ENCODE measurements around the gene BMERB1.
A peak's percentile ranks its signal among the peaks of the same experiment; 100 is the strongest.
"Not testable (repeated sequence)": the region's sequence is repeated elsewhere in the genome, so short reads cannot be mapped to it uniquely, and the experiment has no call there.

BMERB1 gene

DNA sequence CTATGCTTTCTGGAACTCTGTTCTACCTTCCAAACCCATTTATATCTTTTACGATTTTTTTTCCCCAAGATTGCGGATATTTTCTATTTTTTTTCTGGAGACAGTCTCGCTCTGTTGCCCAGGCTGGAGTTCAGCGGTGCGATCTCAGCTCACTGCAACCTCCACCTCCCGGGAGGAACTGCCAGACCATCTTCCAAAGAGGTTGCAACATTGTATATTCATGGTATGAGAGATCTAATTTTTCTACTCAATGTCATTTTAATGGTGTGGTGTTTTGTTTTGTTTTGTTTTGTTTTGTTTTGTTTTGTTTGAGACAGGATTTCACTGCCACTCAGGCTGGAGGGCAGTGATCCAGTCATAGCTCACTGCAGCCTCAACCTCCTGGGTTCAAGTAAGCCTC lies 8.5 kb upstream of the BMERB1 start:
- DNase-seq (ENCODE audit: low read depth), result no peak

DNA sequence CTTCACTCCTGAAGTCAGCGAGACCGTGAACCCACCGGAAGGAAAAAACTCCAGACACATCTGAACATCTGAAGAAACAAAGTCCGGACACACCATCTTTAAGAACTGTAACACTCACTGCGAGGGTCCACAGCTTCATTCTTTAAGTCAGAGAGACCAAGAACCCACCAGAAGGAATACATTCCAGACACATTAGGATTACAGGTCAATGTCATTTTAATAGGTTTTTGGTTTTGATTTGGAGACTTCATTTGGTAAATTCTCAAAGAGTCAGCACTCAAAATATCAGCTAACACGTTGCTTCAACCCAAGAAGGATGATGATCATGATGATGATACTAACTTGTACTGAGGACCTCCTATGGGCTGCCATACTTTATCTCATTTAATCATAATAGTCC lies 7.6 kb upstream of the BMERB1 start:
- no peak for DNase-seq (ENCODE audit: low read depth)

DNA sequence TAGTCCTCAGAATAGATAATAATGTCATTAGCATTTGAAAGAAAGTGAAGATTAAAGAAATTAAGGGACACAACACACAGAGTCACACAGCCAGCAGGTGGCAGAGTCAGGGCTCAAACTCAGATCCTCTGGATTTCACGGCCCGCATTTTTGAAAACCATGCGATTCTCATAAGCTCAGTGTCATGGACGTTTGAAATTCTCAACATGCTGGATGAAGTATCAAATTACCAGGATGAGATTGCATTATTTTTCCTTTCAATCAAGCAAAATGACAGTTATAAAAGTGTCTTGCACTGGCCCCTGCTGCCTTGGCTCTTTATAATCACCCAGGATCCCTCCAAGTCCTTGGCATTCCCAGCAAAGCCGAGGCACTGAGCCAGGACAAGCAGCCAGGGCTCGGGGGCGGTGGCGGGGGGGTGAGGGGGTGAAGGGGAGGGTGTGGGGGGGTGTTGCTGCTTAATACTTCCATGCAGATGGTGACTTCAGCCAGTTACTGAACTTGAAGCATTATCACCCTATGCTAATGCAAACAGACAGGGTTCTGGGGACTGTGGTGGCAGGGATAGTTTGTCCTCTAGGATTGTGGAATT lies 6.6 kb upstream of the BMERB1 start:
- peak; percentile 75 for DNase-seq (ENCODE audit: low read depth)

DNA sequence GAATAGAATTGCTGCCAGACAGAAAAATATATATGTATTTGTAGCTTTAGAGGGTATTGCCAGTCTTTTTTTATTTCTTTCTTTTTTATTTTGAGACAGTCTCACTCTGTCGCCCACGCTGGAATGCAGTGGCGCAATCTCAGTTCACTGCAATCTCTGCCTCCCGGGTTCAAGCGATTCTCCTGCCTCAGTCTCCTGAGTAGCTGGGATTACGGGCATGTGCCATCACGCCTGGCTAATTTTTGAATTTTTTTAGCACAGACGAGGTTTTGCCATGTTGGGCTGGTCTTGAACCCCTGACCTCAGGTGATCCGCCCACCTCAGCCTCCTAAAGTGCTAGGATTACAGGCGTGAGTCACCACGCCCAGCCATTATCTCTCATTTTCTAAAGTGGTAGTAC lies 3.5 kb upstream of the BMERB1 start:
- not testable (repeated sequence) for DNase-seq (ENCODE audit: low read depth)

DNA sequence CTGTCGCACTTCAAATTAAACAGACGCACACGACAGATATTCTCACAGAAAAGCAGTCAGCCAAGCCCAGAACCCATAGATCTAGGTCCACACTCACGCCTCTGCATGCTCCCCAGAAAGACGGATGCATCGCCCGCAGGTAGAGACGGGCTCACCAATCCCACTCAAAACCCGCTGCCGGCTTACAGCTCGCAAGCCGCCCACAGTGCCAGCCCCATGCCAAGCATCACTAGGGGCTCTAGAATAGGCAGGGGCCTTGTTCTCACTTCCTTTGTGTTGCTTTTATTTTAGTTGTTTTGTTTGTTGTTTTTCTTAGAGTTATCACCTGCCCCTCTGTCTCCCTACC lies 336 bp upstream of the BMERB1 start:
- no peak for DNase-seq (ENCODE audit: low read depth)

DNA sequence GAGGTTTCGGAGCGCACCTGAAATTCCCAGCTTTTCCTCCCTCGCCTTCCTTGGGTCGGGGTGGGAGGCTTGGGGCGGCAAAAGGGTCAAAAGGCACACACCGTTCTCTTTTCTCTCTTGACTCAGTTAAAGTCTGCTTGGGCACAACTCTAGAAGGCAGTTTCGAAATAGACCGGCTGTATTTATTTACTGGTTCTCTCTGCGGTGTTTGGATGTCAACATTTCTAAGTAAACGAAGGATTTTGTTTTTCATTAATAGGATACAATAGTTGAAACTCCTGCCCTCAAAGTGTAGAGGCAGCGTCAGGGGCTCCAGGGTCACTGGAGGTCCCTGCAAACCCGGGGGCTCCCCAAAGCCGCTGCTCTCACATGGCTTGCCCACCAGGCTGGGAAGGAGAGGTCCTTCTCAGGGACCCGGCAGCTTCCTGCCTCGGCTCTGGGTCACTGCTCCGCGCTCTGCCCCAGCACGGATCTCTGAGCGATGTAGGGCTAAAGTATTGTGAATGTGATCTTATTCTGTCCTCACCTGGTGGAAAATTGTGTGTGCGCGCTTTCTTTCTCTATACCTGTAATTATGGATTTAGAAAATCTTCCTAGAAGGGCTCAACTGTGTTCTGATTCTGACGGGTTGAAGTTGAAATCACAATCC lies 952 bp downstream of the BMERB1 start:
- no peak for DNase-seq (ENCODE audit: low read depth)

DNA sequence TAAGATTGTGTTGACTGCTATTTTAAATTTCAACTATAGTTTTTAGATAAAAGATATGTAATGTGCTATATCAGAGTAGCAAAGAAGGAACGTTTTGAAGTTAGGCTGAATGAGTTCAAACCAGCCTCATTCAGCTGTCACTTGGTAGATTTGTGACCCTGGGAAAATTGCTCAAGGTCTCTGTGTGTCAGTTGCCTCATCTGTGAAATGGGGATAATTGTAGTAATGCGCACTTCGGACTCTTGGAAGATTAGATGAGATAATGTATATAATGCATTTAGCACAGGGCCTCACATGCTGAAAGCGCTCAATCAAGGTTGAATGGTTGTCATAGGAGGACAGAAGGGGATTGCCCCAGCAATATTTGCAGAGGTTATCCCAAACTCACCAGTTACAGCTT lies 4.7 kb downstream of the BMERB1 start:
- DNase-seq (ENCODE audit: low read depth), result no peak

DNA sequence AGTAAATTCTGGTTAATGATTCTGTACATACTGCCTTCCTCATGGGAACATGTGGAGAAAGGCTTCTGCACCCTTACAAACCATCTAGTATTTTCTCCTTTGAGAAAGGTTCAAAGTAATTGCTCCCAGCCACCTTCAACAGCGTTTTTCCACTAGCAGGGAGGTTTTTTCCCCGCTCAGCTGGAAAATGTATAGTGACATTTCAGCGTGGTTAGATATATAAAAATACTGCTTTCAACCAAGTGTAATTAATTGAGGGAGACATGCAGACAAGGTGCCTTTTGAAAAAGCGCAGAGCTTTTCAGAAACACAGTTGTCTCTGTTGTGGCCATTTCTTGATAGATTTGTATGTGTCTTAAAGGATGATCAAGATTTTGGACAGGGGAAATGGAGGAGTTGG lies 5.1 kb downstream of the BMERB1 start:
- DNase-seq (ENCODE audit: low read depth), result no peak

DNA sequence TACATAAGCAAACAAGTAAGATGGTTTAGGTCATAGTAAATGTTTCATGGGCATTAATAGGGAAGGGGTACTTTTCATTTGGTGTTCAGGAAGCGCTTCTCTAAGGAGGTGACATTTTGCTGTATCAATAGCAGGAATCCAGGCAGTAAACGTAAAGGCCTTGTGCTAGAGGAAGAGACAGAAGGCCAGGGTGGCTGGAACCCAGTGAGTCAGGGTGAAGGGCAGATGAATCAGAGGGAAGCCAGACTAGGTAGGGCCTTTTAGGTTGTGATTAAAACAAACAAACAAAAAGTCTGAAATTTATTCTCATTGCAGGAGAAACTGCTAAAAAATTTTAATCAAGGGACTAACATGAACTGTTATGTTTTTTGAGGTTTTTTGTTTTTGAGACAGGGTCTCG lies 6.5 kb downstream of the BMERB1 start:
- DNase-seq (ENCODE audit: low read depth), result peak; percentile 34

DNA sequence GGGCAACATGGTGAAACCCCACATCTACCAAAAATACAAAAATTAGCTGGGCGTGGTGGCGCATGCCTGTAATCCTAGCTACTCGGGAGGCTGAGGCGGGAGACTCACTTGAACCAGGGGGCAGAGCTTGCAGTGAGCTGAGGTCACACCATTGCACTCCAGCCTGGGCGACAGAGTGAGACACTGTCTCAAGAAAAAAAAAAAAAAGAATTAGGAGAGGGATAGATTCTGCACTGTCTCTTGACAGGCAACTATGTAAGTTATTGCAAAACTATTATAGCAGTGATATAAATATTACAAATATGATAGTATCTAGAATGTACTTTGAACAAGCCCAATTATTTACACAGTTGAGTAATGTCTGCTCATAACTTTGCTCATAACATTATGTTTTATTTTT lies 7.8 kb downstream of the BMERB1 start:
- not testable (repeated sequence) for DNase-seq (ENCODE audit: low read depth)

DNA sequence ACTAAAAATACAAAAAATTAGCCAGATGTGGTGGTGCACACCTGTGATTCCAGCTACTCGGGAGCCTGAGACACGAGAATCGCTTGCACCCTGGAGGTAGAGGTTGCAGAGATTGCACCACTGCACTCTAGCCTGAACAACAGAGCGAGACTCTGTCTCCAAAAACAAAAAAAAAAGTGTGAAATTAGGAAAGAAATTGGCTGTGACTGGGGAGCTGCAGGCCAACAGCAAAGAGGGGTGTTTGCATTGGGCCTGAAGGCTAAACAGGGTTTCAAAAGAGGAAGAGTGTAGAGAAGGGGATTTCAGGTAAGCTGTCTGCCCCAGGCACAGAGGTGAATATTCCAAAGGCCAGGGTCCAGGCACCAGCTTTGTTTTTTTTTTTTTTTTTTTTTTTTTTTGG lies 9.4 kb downstream of the BMERB1 start:
- no peak for DNase-seq (ENCODE audit: low read depth)

DNA sequence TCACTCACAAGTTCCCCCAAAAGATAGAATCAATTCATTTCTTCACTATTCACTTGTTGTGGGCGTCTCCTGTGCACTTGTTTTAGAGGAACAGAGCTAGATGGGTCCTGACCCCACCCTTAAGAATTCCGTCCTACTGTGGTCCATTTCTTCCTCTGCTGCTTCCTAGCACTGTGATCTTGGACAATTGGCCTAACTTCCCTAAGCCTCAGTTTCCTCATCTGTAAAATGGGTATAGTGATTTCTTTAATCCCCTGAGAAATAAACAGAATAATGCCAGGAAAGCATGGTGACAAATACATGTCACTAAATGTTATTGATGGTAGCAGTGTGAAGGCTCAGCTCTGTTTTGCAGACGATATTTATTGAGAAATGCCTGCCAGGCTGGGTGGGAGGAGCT lies 9.9 kb downstream of the BMERB1 start:
- no peak for DNase-seq (ENCODE audit: low read depth)

DNA sequence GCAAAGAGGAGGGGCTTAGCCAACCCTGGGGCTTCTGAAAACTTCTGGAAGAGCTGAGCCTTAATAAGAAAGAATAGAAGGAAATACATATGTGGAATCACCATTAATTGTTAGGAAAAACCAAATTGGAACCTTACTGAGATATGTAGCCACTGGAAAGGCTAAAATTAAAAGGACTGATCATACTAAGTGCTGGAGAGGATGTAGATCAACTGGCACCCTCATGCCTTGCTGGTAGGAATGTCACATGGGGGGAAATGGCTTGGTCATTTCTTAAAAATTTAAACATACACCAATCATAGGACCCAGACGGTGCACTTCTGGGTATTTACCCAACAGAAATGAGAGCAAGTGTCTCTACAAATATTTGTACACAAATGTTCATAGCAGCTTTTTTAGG lies 11.1 kb downstream of the BMERB1 start:
- DNase-seq (ENCODE audit: low read depth), result no peak

DNA sequence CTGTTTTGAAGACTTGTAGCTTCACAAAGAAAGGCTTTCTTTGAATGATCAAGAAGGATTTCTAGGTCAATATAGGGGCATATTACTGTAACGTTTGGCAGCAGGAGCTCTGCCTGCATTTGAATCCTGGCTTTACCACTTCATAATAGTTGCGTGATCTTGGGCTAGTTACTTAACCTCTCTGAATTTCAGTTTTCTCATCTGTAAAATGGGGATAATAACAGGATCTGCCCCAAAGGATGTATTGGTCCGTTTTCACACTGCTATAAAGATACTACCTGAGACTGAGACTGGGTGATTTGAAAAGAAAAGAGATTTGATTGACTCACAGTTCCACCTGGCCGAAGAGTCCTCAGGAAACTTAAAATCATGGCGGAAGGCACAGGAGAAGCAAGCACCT lies 12.5 kb downstream of the BMERB1 start:
- no peak for DNase-seq (ENCODE audit: low read depth)

DNA sequence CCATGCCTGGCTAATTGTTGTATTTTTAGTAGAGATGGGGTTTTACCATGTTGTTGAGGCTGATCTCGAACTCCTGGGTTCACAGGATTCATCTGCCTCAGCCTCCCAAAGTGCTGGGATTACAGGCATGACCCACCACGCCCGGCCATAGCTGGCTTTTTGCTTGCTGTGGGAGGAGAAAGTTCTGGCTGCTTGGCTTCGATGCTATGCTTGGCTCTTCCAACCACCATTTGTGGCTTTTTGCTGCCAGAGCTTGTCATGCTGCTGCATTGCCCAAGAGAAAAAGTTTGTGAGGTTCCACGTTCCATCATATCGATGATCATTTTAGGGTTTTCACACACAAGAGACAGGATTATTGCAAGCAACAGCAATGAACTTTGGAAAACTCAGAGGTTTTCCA lies 16.2 kb downstream of the BMERB1 start:
- DNase-seq (ENCODE audit: low read depth), result no peak

DNA sequence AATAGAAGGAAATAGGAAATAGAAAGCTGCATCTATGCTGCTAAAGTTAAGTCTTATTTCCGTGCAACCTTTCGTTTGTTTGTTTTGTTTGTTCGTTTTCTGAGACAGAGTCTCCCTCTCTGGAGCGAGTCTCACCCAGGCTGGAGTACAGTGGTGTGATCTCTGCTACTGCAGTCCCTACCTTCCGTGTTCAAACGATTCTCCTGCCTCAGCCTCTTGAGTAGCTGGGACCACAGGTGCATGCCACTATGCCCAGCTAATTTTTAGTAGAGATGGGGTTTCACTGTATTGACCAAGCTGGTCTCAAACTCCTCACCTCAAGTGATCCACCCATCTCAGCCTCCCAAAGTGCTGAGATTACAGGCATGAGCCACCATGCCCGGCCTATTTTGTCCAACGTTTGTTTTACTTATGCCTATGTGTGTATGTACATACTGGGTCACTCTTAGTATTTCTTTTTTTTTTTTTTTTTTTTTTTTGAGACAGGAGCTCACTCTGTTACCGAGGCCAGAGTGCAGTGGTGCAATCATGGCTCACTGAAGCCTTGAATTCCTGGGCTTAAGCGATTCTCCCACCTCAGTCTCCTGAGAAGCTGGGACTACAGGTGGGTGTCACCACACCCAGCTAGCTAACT lies 16.8 kb downstream of the BMERB1 start:
- DNase-seq (ENCODE audit: low read depth), result no peak

DNA sequence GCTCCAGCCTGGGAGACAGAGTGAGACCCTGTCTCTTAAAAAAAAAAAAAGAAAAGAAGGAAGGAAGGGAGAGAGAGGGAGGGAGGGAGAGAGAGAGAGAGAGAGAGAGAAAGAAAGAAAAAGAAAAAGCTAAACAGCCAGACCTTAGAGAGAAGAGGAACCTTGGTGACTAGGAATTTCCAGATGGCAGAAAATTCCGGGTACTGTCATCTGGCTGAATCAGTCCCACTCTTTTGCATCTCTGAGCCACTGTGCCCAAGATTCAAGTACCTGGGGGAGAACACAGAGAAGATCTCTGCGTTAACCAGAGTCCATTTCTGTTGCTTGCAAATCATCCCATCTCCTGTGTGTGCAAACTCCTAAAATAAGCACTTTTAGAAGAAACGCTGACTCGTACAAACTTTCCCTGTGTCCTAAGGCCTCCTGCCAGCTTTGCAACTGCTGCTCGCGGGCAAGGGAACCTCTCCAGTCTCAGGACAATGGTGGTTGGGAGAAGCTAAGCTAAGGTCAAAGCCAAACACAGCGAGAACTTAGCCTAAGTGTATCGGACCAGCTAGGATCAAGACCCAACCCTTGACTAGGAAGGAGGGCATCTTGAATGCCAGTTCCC lies 18.0 kb downstream of the BMERB1 start:
- DNase-seq (ENCODE audit: low read depth), result no peak

DNA sequence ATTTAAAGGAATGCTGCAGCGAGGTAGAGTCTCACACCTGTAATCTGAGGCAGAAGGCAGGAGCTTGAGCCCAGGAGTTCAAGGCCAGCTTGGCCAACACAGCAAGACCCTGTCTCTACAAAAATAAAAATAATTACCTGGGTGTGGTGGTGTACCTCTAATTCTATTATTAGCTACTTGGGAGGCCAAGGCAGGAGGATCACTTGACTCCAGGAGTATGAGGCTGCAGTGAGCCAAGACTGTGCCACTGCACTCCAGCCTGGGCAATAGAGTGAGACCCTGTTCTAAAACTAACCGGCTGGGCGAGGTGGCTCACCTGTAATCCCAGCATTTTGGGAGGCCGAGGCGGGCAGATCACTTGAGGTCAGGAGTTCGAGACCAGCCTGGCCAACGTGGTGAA lies 18.9 kb downstream of the BMERB1 start:
- DNase-seq (ENCODE audit: low read depth), result not testable (repeated sequence)

DNA sequence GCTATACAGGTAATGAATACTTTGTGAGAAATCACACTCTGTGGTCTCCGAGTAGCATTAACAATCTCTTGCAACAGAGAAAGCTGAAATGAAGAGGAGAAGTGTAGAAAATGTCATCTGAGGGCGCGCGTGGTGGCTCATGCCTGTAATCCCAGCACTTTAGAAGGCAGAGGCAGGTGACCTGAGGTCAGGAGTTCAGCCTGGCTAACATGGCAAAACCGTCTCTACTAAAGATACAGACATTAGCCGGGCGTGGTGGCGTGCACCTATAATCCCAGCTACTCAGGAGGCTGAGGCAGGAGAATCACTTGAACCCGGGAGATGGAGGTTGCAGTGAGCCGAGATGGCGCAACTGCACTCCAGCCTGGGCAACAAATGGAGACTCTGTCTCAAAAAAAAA lies 20.5 kb downstream of the BMERB1 start:
- DNase-seq (ENCODE audit: low read depth), result not testable (repeated sequence)

DNA sequence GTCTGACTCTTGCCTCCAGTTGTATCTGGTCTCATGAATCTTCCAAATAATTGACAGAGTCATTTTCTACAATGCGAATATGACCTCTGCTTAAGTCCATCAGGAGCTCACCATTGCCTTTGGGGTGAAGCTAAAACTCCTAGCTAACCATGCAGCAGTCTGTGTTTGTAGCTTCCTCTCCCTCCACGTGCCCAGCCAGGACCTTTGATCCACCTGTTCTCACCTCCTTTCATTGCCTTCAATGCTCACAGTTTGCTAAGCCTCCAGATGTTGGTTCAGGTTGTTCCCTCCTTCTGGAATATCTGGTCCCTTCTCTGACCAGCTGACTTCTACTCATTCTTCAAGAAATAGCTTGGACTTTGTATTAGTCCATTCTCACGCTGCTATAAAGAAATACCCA lies 23.0 kb downstream of the BMERB1 start:
- DNase-seq (ENCODE audit: low read depth), result no peak

DNA sequence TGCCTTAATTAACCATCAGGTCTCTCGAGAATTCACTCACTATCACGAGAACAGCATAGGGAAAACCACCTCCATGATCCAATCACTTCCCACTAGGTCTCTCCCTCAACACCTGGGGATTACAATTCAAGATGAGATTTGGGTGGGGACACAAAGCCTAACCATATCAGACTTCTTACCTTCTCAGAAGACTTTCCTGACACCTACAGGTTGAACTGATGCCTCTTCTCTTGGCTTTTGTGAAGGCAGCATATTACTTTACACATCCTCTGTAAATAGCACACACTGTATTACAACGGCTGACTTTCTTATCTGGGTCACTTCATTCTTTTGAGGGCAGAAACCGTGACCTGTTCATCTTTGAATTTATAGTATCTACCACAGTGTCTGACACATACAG lies 23.6 kb downstream of the BMERB1 start:
- no peak for DNase-seq (ENCODE audit: low read depth)

DNA sequence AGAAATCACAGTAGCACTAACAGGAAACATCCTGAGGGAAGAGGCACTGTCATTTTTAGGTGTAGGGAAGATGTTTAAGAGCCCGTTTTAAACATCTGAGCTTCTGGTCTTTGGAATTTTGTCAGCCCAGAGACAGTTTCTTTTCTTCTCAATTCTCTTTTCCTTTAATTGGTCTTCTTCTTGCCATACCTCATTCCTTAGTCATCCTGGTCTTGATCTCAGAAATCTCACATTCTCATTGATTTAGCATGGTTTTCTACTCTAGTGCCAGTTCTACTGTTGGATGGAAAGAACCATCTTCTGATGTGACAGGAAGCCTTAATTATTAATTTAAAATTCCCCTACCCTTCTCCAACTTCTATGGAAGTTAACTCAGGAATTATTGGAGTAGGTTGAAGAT lies 25.4 kb downstream of the BMERB1 start:
- DNase-seq (ENCODE audit: low read depth), result no peak

DNA sequence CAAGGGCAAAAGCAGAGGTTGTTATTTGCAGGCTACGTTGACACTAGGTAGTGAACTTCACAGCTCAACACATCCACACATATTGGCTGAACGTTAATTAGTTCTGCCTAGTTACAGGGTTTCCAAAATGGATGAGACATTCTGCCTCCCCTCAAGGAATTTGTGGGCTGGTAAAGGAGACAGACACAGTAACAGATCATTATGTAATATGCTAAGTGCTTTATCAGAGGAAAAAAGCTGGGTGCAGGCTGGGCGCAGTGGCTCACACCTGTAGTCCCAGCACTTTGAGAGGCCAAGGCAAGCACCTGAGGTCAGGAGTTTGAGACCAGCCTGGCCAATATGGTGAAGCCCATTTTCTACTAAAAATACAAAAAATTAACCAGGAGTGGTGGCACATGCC lies 26.2 kb downstream of the BMERB1 start:
- no peak for DNase-seq (ENCODE audit: low read depth)

DNA sequence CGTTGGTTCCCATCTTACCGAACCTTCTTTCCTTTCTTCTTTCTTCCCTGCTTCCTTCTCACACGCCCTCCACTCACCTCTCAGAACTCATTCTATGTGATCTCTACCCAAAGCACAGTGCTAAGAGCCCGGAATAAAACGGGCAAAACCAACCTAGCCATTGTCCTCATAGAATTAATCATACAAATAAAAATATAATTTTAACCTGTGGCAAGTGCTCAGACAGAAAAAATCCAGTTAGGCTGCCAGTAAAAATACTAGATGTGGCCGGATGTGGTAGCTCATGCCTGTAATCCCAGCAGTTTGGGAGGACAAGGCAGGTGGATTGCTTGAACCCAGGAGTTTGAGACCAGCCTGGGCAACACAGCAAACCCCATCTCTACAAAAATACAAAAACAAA lies 27.0 kb downstream of the BMERB1 start:
- no peak for DNase-seq (ENCODE audit: low read depth)

All from GM04504 (cell line).